Prostate gland (tissue), 2 donors: Measurements from ENCODE around the gene IGF2BP1. TPM values are rescaled to one million over a fixed set of nuclear protein-coding genes. Genes with fewer than 3 reads are reported as not detected.
"Not testable (repeated sequence)": the region's sequence is repeated elsewhere in the genome, so short reads cannot be mapped to it uniquely, and the experiment has no call there.

Experiments used
- DNase-seq: peaks from one replicate; pipeline ENCODE4 v3.0.0-alpha.2; 2019; ENCODE audit warnings: low spot score
- H3K27ac ChIP-seq, 2 donors: fragments of 200-600 bp; sonication (generic); 2 replicates each; pipeline ENCODE4 v1.5.1; 2017 to 2019
- H3K27me3 ChIP-seq: fragments of 200-600 bp; sonication (generic); replicated peaks from 2 replicates; pipeline ENCODE4 v1.5.1; 2019; ENCODE audit not compliant: insufficient read depth
- H3K36me3 ChIP-seq, 2 donors: fragments of 200-600 bp; sonication (generic); 1 replicate in 1 of 2; 2 replicates in 1 of 2; pipeline versions ENCODE4 v1.5.1 to v1.8.1; 2017 to 2019
- H3K4me1 ChIP-seq: fragments of 200-600 bp; sonication (generic); replicated peaks from 2 replicates; pipeline ENCODE4 v1.5.1; 2019
- H3K4me3 ChIP-seq, 2 donors: fragments of 200-600 bp; sonication (generic); 2 replicates each; pipeline ENCODE4 v1.5.1; 2017 to 2019
- H3K9me3 ChIP-seq: fragments of 200-600 bp; sonication (generic); 2 replicates; pipeline ENCODE4 v1.5.1; 2017
- POLR2A ChIP-seq: fragments of 450-650 bp; IDR thresholded peaks from one replicate; pipeline ENCODE4 v1.6.1; 2016; ENCODE audit warnings: antibody characterized with exemption, mild to moderate bottlenecking
- POLR2AphosphoS5 ChIP-seq: sonication (generic); formaldehyde crosslinking; IDR thresholded peaks from one replicate; pipeline ENCODE4 v1.6.1; 2017; ENCODE audit warnings: antibody characterized with exemption
- WGBS: methylation state at CpG from one replicate; pipeline ENCODE4 v1.1.5; 2018; 5-methylcytosine and 5-hydroxymethylcytosine counted together
- intact Hi-C: fragments of 100-400 bp; cut with DNase I; formaldehyde crosslinking; loops from one replicate; pipeline ENCODE4 v1.14.2; 2022
- total RNA-seq, 2 donors: library from RNA; depleted of rRNA; stranded (reverse); fragments of >200 nt; gene quantifications; one replicate each; pipeline ENCODE4 v1.1.0, GENCODE V29; 2016
- TF ChIP-seq, protein P1 (sequence below), 4 experiments: fragments of 200-600 bp in 2 of 4; fragments of 450-650 bp in 2 of 4; sonication (generic) in 2 of 4; IDR thresholded peaks; 1 replicate in 3 of 4; 2 replicates in 1 of 4; pipeline ENCODE4 v1.5.1; 2016 to 2019; ENCODE audit warnings: antibody characterized with exemption in 4 of 4, mild to moderate bottlenecking in 2 of 4, moderate library complexity in 2 of 4

The IGF2BP1 gene
- total RNA-seq, 2 donors from 2014 or later = 10.9 TPM; not detected in 1

DNA sequence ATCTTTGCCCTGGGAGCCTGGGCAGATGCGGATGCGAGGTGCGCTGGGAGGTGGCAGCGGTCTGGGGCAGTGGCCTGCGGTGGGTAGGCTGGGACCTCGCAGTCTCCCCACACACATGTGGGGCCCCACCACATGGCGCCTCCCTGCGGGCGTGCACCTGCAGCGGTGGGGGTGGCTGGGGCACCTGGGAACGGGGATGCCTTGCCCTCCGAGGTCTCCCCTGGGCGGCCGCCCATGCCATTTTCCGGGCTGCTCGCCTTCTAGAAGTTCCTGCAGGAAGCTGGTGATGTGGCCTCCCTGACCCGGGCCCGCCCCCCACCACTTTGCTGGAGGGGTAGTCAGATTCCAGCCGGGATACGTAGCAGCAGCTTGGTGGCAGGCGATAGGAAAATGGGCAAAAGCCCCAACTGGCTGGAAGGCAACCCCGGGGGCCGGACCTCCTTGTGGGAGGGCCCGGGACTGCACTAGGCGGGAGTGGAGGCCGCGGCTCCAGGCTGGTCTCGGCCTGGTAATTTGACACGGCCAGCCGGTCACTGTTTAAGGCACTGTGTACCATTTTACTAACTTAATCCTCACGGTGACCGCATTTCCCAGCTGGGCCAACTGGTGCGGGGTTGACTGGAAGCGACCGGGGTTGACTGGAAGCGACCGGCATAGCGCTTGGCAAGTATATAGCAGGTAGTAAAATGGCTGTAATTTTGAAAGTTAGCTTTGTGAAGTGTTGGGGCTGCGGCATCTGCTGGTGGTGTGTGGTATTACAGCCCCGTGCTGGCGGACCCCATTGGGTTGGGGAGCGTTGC lies 38.5 kb downstream of the IGF2BP1 start:
- intact Hi-C loops = loop anchor here (10.0 kb wide), 1 partner anchor 361 kb away; no protein-coding TSS in a partner anchor
- no peak for DNase-seq
- 64% methylated on average over 38 of the region's 42 CpGs for WGBS

DNA sequence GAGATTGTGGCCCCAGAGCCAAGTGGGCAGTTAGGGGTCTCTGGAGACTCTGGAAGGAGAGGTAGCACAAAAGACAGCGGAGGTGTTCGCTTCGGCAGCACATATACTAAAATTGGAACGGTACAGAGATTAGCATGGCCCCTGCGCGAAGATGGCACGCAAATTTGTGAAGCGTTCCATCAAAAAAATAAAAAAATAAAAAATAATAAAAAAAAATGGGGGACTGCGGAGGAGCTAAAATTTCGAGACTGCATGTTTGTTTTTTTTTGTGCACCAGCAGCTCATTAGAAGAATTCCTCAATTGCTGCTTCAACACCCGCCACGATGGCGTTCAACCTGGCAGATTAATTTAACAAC lies 39.1 kb downstream of the IGF2BP1 start:
- 94% methylated on average over 13 of the region's 13 CpGs for WGBS
- H3K36me3 ChIP-seq = no peaks in the 10 kb centered on the region
- no peaks in the 10 kb centered on the region for H3K9me3 ChIP-seq
- H3K4me3 ChIP-seq = no peak overlapping the region
- no peaks in the 10 kb centered on the region for H3K4me1 ChIP-seq
- no peak overlapping the region for H3K27ac ChIP-seq
- H3K27me3 ChIP-seq = no peaks in the 10 kb centered on the region
- TF ChIP-seq POLR2A = no peak
- TF ChIP-seq, protein P1, sequence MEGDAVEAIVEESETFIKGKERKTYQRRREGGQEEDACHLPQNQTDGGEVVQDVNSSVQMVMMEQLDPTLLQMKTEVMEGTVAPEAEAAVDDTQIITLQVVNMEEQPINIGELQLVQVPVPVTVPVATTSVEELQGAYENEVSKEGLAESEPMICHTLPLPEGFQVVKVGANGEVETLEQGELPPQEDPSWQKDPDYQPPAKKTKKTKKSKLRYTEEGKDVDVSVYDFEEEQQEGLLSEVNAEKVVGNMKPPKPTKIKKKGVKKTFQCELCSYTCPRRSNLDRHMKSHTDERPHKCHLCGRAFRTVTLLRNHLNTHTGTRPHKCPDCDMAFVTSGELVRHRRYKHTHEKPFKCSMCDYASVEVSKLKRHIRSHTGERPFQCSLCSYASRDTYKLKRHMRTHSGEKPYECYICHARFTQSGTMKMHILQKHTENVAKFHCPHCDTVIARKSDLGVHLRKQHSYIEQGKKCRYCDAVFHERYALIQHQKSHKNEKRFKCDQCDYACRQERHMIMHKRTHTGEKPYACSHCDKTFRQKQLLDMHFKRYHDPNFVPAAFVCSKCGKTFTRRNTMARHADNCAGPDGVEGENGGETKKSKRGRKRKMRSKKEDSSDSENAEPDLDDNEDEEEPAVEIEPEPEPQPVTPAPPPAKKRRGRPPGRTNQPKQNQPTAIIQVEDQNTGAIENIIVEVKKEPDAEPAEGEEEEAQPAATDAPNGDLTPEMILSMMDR (IDR thresholded peaks at IDR 0.05) = peak in 1 of 4 experiments; percentile 6
- intact Hi-C loops = loop anchor here (10.0 kb wide), 1 partner anchor 361 kb away; no protein-coding TSS in a partner anchor
- no peak for DNase-seq

More for the DNA sequence above, 38.5 kb downstream of the IGF2BP1 start:
- H3K27ac ChIP-seq = no peak overlapping the region
- H3K4me1 ChIP-seq = no peaks in the 10 kb centered on the region
- peak overlapping the region; percentile 1 to 10 for H3K4me3 ChIP-seq
- H3K27me3 ChIP-seq = no peaks in the 10 kb centered on the region
- no peaks in the 10 kb centered on the region for H3K36me3 ChIP-seq
- TF ChIP-seq POLR2A = no peak
- TF ChIP-seq, protein P1 (IDR thresholded peaks at IDR 0.05) = peak; percentile 49 to 62 (median 56)
- H3K9me3 ChIP-seq = no peaks in the 10 kb centered on the region

DNA sequence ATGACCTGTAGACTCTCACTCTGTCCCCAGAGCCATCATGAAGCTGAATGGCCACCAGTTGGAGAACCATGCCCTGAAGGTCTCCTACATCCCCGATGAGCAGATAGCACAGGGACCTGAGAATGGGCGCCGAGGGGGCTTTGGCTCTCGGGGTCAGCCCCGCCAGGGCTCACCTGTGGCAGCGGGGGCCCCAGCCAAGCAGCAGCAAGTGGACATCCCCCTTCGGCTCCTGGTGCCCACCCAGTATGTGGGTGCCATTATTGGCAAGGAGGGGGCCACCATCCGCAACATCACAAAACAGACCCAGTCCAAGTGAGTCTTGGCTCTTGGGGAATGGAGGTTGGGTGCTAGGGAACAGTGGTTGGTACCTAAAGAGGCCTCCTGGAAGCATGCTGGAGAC lies 41.0 kb downstream of the IGF2BP1 start:
- no peak for DNase-seq
- H3K27me3 ChIP-seq = no peaks in the 10 kb centered on the region
- no peaks in the 10 kb centered on the region for H3K36me3 ChIP-seq
- TF ChIP-seq, protein P1 (IDR thresholded peaks at IDR 0.05) = no peak
- TF ChIP-seq POLR2A (no peak), POLR2AphosphoS5 (no peak)
- H3K4me1 ChIP-seq = no peaks in the 10 kb centered on the region
- no peak overlapping the region for H3K4me3 ChIP-seq
- H3K9me3 ChIP-seq = no peaks in the 10 kb centered on the region
- intact Hi-C loops = loop anchor here (10.0 kb wide), 1 partner anchor 363 kb away; no protein-coding TSS in a partner anchor
- no peak overlapping the region for H3K27ac ChIP-seq
- WGBS = 98% methylated on average over 7 of the region's 8 CpGs

DNA sequence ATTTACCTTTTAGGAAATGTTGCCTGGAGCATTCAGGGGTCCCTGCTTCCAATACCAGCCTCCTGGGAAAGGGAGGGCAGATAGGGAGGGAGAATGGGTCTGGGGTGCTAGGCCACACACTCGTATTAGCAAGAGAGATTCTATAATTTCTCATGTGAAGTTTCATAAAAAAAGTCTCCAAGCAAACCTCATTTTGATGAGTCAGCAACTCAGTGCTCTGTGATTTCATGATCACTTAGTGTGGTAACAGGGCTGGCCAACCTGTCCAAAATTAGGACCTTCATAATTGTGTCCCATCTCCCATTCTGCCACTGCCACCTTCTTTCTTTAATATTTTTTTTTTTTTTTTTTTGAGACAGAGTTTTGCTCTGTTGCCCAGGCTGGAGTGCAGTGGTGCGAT lies 41.4 kb downstream of the IGF2BP1 start:
- 87% methylated on average over 2 of the region's 2 CpGs for WGBS
- no peaks in the 10 kb centered on the region for H3K4me1 ChIP-seq
- no peak for DNase-seq
- intact Hi-C loops = loop anchor here (10.0 kb wide), 1 partner anchor 364 kb away; no protein-coding TSS in a partner anchor
- no peaks in the 10 kb centered on the region for H3K36me3 ChIP-seq
- H3K9me3 ChIP-seq = no peaks in the 10 kb centered on the region
- no peak overlapping the region for H3K4me3 ChIP-seq
- H3K27ac ChIP-seq = no peak overlapping the region
- no peak for TF ChIP-seq POLR2A
- TF ChIP-seq POLR2AphosphoS5 = no peak
- TF ChIP-seq, protein P1 (IDR thresholded peaks at IDR 0.05) = no peak
- no peaks in the 10 kb centered on the region for H3K27me3 ChIP-seq

DNA sequence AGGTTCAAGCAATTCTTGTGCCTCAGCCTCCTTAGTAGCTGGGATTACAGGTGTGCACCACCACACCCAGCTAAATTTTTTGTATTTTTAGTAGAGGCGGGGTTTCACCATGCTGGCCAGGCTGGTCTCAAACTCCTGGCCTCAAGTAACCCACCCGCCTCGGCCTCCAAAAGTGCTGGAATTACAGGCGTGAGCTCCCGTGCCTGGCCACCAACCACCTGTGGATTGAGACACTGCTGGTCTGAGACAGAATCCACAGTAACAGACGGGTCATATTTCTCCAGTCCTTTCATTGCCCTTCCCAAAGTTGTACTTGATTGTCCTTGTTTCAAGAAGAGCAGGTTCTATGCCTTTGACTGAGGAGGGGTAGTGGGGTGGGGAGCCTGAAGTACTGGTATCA lies 42.3 kb downstream of the IGF2BP1 start:
- not testable (repeated sequence) for H3K27ac ChIP-seq, H3K27me3 ChIP-seq, DNase-seq, H3K36me3 ChIP-seq, H3K9me3 ChIP-seq, H3K4me1 ChIP-seq, H3K4me3 ChIP-seq
- intact Hi-C loops = loop anchor here (10.0 kb wide), 1 partner anchor 365 kb away; no protein-coding TSS in a partner anchor
- WGBS = 87% methylated on average over 6 of the region's 6 CpGs
